Coronary artery (tissue), 2 donors: Measurements from ENCODE around the gene DYNC1I1.

Experiments used
- DNase-seq: peaks from one replicate; pipeline ENCODE4 v3.0.0-alpha.2; 2017; ENCODE audit warnings: low spot score
- H3K27ac ChIP-seq, 2 donors: fragments of 200-600 bp; sonication (generic); one replicate each; pipeline ENCODE4 v1.5.1; 2016 to 2019
- H3K4me3 ChIP-seq: fragments of 200-600 bp; sonication (generic); 2 replicates; pipeline ENCODE4 v1.5.1; 2016; ENCODE audit warnings: mild to moderate bottlenecking, moderate library complexity
- CTCF ChIP-seq: fragments of 200-600 bp; sonication (generic); IDR thresholded peaks from one replicate; pipeline ENCODE4 v1.5.1; 2019; ENCODE audit warnings: antibody characterized with exemption

Gene DYNC1I1

GRCh38 chr7:95871075-95871848, 98.9 kb downstream of the DYNC1I1 start:
- TF ChIP-seq CTCF, result peak; percentile 36
- Histone ChIP-seq H3K4me3 (no peak overlapping the region), H3K27ac (no peak overlapping the region)
- no peak for DNase-seq

- no peak for DNase-seq
- Histone ChIP-seq H3K4me3 (no peak overlapping the region), H3K27ac (no peak overlapping the region)
- TF ChIP-seq CTCF, result no peak
These were observed 99.5 kb downstream of the DYNC1I1 start for GRCh38 chr7:95871896-95872295.

GRCh38 chr7:95874129-95874528, 101.8 kb downstream of the DYNC1I1 start:
- no peak overlapping the region for H3K4me3 ChIP-seq
- TF ChIP-seq CTCF, result no peak
- H3K27ac ChIP-seq, result no peak overlapping the region
- no peak for DNase-seq

- no peak overlapping the region for H3K27ac ChIP-seq
- no peak for DNase-seq
- no peak overlapping the region for H3K4me3 ChIP-seq
- no peak for TF ChIP-seq CTCF
These were observed 102.3 kb downstream of the DYNC1I1 start for GRCh38 chr7:95874541-95875265.

- TF ChIP-seq CTCF, result no peak
- no peak overlapping the region for H3K27ac ChIP-seq
- no peak overlapping the region for H3K4me3 ChIP-seq
- DNase-seq, result no peak
These were observed 103.2 kb downstream of the DYNC1I1 start for GRCh38 chr7:95875519-95875918.

- H3K4me3 ChIP-seq, result no peak overlapping the region
- DNase-seq, result no peak
- TF ChIP-seq CTCF, result no peak
- no peak overlapping the region for H3K27ac ChIP-seq
These were observed 106.3 kb downstream of the DYNC1I1 start for GRCh38 chr7:95878677-95879076.

- no peak for DNase-seq
- H3K4me3 ChIP-seq, result no peak overlapping the region
- no peak overlapping the region for H3K27ac ChIP-seq
- no peak for TF ChIP-seq CTCF
These were observed 109.2 kb downstream of the DYNC1I1 start for GRCh38 chr7:95881597-95881996.
